ENCODE results near the gene YES1.
"Not testable (repeated sequence)": the region's sequence is repeated elsewhere in the genome, so short reads cannot be mapped to it uniquely, and the experiment has no call there.

The YES1 gene

DNA sequence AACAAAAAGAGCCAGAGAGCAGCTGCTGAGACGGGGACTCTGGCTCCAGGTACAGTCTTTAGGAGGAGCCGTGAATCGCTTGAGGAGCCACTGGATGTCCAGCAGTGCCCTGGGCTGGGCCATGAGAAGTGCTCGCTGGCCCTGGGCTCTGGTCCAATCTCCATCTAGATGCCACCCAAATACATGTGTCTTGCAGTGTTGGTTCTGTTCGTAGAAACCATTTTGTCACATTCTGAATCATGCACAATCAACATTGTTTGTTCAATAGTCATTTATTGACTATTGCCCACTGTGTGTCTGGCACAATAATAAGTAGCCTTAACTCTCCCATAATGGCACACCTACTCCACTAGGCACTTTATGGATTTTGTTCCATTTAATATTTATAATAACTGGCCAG, 128.5 kb downstream of the YES1 start:
- TF ChIP-seq, protein P1, sequence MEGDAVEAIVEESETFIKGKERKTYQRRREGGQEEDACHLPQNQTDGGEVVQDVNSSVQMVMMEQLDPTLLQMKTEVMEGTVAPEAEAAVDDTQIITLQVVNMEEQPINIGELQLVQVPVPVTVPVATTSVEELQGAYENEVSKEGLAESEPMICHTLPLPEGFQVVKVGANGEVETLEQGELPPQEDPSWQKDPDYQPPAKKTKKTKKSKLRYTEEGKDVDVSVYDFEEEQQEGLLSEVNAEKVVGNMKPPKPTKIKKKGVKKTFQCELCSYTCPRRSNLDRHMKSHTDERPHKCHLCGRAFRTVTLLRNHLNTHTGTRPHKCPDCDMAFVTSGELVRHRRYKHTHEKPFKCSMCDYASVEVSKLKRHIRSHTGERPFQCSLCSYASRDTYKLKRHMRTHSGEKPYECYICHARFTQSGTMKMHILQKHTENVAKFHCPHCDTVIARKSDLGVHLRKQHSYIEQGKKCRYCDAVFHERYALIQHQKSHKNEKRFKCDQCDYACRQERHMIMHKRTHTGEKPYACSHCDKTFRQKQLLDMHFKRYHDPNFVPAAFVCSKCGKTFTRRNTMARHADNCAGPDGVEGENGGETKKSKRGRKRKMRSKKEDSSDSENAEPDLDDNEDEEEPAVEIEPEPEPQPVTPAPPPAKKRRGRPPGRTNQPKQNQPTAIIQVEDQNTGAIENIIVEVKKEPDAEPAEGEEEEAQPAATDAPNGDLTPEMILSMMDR (conservative IDR thresholded peaks at IDR 0.05) = no peak
- H3K27ac ChIP-seq = no peak overlapping the region

DNA sequence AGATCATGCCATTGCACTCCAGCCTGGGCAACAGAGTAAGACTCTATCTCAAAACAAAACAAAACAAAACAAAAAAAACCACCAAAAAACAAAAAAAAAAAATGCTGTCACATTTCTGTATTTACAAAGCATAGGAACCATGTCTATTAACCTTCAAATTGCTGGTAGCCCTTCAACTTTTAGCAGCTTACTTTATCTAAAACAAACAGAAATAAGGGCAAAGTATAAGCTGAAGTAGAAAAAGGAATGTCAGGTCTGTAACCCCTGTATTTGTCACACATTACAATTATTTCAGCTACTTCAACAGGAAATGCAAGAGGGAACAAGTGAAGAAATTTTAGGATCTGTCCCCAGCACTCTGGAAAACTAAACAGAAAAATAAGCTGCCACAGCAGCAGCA, 129.2 kb downstream of the YES1 start:
- TF ChIP-seq, protein P1 (conservative IDR thresholded peaks at IDR 0.05) = no peak
- H3K27ac ChIP-seq = no peak overlapping the region

DNA sequence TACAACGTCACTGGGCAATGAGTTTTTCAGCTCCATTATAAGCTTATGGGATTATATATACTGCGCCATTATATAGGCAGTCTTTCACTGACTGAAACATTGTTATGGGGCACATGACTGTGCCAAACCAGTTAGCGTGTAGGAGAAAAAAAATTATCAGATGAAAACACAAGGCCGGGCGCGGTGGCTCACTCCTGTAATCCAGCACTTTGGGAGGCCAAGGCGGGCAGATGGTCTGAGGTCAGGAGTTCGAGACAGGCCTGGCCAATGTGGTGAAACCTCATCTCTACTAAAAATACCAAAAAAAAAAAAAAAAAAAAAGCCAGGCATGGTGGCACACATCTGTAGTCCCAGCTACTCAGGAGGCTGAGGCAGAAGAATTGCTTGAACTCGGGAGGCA, 129.6 kb downstream of the YES1 start:
- not testable (repeated sequence) for H3K27ac ChIP-seq

DNA sequence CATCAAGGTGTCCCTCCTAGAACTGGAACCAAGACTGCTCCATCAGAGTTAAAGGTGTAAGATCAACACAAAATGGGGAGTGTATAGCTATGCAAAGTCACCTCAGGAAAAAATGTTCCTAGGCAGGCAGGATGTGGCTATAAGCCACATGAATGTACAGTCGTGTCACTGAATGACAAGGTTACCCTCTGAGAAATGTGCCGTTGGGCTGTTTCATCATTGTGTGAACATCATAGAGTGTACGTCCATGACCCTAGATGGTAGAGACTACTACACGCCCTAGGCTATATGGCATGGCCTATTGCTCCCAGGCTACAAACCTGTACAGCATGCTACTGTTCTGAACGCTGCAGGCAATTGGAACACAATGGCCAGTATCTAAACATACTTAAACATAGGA, 130.1 kb downstream of the YES1 start:
- TF ChIP-seq, protein P1 (conservative IDR thresholded peaks at IDR 0.05) = no peak
- H3K27ac ChIP-seq = no peak overlapping the region

DNA sequence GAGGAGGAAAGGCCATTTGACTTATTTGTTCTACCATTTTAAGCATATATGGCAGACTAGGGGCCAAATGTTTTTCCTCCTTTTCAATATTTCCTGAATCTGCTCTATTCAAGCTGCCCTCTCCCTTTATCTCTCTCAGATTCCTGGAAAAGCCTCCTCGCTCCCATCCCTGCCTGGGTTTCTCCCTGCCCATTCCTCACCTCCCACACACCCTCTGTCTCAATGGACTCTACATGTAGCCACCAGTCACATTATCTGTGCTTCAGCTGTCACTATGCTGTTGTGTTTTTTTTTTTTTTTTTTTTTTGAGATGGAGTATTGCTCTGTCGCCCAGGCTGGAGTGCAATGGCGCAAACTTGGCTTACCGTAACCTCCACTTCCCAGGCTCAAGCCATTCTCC, 131.7 kb downstream of the YES1 start:
- TF ChIP-seq, protein P1 (conservative IDR thresholded peaks at IDR 0.05) = no peak
- H3K27ac ChIP-seq = no peak overlapping the region

DNA sequence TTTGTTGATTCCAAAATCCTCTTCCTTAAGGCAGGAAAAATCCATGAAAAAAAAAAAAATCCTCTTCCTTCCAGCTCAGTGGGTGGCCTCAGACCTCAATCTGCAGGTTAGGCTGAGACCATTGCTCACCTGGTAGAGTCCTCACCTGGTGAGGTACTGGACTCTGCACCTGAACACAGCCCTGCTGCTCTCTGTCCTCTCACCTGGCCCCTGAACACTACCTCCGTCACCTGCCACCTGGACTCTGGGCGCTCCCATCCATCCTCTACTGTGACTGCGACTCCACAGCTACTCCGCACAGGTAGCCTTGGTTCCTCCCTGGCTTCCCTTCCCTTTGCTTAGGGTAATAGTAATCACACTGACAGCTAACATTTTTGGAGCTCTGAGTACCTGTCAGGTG, 132.5 kb downstream of the YES1 start:
- H3K27ac ChIP-seq = no peak overlapping the region
- TF ChIP-seq, protein P1 (conservative IDR thresholded peaks at IDR 0.05) = no peak

DNA sequence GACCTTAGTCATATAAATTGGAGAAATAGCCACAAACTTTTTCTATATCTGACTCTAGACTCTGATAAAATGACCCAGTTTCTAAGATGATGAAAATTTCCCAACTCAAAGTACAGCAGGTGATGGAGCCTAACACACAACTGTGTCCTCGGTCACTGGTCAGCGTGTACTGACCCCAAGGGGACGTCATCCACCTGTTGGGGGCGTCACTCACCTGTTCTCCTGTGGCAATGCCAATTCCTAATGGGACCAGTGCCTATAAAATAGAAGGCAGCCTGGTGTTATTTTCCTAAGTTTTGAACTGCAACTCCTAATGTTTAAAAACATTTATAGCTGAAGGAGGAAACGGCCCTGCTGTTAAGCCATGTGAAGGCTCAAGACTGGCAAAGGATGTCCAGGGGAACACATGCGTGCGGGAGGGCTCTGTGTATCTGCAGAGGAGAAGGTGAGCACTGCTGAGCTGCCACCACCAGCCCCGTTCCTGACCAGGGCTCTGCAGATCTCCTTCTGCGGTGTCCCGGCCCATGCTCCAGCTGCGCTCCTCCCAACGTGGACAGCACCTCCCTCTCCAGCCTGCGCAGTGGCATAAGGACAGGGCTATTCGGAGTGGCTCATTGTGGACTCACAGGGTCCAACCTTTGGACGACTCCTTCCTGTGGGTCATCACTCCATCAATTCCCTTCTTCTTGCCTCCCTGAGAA, 133.4 kb downstream of the YES1 start:
- H3K27ac ChIP-seq = no peak overlapping the region
- TF ChIP-seq, protein P1 (conservative IDR thresholded peaks at IDR 0.05) = no peak

DNA sequence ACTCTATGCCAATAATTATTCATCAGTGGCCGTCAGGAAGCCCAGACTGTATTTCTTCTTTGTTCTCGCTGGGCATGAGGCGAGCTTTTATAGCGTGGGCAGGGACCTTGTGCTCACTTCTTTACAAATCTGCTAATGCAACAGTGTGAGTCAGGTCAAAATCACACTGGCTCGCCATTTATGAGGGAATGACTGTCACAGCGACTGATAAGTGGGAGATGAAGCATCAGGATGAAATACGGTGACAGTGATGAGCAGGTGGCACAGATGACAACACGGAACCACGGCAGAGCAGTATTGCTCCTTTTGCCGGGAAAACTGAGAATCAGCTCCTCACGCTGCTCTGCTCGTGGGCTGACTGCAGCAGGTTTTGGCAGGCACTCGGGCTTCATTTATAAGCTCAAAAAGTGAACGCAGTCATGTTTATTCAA, 134.1 kb downstream of the YES1 start:
- no peak overlapping the region for H3K27ac ChIP-seq
- TF ChIP-seq, protein P1 (conservative IDR thresholded peaks at IDR 0.05) = no peak

Measured in VCaP (cell line).